ENCODE measurements around the gene DESI1.
"Not testable (repeated sequence)": the region's sequence is repeated elsewhere in the genome, so short reads cannot be mapped to it uniquely, and the experiment has no call there.

The DESI1 gene

DNA sequence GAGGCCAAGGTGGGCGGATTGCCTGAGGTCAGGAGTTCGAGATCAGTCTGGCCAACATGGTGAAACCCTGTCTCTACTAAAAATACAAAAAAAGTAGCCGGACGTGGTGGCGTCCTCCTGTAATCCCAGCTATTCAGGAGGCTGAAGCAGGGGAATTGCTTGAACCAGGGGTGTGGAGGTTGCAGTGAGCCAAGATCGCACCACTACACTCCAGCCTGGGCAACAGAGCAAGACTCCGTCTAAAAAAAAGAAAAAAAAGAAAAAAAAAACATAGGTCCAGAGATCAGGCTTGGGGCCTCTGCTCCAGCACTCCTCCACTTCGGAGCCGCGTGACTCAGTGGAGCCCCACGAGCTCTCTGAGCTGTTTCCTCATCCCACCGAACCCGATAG, 62.6 kb downstream of the DESI1 start:
- DNase-seq (ENCODE audit: low read depth, low spot score), result not testable (repeated sequence)

GRCh38 chr22:41557401-41558240, 63.2 kb downstream of the DESI1 start:
- no peak for DNase-seq (ENCODE audit: low read depth, low spot score)

DNA sequence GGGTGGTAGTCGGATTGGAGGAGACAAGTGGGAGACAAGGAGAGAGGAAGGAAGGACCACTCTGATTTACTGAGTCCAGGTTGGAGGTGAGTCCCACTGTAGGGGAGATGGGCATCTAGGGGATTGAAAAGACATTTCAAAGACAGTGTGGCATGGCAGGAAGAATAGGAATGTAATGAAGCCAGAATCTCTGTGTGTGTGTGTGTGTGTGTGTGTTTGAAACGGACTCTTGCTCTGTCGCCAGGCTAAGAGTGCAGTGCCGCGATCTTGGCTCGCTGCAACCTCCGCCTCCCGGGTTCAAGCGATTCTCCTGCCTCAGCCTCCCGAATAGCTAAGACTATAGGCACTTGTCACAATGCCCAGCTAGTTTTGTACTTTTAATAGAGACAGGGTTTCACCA, 64.3 kb downstream of the DESI1 start:
- DNase-seq (ENCODE audit: low read depth, low spot score), result no peak

- DNase-seq (ENCODE audit: low read depth, low spot score), result no peak
Observed at GRCh38 chr22:41555325-41555982, 65.4 kb downstream of the DESI1 start.

- DNase-seq (ENCODE audit: low read depth, low spot score), result no peak
Observed at GRCh38 chr22:41551877-41552582, 68.8 kb downstream of the DESI1 start.

GRCh38 chr22:41550952-41551491, 69.8 kb downstream of the DESI1 start:
- no peak for DNase-seq (ENCODE audit: low read depth, low spot score)

DNA sequence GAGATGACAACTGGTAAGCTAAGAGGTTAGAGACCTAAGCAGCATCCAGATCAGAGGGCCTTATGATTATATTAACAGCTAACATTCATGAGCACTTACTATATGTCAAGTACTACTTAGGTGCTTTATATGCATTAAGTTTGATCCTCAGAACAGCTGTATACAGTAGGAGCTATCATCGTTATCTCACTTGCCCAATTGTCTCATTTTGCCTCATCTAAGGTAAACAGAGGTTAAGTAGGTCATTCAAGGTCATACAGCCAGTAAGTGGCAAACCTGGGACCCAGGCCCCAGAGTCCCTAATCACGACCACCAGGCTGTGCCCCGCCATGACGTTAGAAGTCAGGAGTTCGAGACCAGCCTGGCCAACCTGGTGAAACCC, 72.0 kb downstream of the DESI1 start:
- no peak for DNase-seq (ENCODE audit: low read depth, low spot score)

Data from activated CD4-positive, CD25-positive, alpha-beta regulatory T cell treated with anti-CD3 and anti-CD28 coated beads, Interleukin-2, amount 50 U/mL, for 16 hours (primary cell).